ENCODE data around the gene DCST1.
"Not testable (repeated sequence)": the region's sequence is repeated elsewhere in the genome, so short reads cannot be mapped to it uniquely, and the experiment has no call there.

The DCST1 gene, protein sequence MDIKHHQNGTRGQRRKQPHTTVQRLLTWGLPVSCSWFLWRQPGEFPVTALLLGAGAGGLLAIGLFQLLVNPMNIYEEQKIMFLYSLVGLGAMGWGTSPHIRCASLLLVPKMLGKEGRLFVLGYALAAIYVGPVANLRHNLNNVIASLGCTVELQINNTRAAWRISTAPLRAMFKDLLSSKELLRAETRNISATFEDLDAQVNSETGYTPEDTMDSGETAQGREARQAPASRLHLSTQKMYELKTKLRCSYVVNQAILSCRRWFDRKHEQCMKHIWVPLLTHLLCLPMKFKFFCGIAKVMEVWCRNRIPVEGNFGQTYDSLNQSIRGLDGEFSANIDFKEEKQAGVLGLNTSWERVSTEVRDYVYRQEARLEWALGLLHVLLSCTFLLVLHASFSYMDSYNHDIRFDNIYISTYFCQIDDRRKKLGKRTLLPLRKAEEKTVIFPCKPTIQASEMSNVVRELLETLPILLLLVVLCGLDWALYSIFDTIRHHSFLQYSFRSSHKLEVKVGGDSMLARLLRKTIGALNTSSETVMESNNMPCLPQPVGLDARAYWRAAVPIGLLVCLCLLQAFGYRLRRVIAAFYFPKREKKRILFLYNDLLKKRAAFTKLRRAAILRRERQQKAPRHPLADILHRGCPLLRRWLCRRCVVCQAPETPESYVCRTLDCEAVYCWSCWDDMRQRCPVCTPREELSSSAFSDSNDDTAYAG

DNA sequence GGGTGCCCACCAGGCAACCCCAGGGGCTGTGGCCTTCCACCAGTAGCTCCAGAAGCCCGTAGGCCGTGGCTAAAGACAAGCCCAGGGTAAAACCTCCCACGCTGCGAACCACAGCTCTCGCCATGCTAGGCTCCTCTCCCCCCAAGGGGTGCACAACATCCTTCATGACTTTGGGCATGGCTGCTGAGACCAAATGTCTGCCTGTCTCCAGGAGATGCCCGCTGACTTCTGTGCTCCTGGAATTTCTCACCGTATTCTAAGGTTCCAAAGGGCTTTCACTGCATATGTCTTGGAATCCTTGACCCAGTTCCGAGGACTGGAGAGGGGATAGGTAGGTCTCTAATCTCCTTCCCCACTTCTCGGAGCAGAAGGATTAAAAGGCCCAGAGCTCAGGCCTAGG, at the start of gene DCST1, which contains the start of gene DCST2:
Gene DCST1 (plus strand): TSS at position 301 of the 400 bp plus-strand sequence. CDS start 213 bp downstream, outside the sequence.
Gene DCST2 (minus strand): TSS at position 258 of the 400 bp plus-strand sequence. CDS start 80 bp downstream, at position 178.
- no peak for DNase-seq (ENCODE audit: low read depth in 1 of 2, low spot score in 1 of 2)

DNA sequence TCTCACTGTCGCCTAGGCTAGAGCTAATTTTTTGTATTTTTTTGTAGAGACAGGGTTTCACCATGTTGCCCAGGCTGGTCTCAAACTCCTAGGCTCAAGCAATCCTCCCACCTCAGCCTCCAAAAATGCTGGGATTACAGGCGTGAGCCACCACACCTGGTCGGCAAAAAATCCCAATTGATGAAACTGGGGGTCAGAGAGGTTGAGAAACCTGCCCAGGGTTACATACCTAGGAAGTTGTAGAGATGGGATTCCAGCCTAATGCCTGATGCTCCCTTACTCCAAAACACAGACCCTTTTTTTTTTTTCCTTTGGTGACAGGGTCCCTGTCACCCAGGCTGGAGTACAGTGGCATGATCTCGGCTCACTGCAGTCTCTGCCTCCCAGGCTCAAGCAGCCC, 46.9 kb upstream of the DCST1 start:
- not testable (repeated sequence) for DNase-seq (ENCODE audit: low read depth in 1 of 2, low spot score in 1 of 2)

DNA sequence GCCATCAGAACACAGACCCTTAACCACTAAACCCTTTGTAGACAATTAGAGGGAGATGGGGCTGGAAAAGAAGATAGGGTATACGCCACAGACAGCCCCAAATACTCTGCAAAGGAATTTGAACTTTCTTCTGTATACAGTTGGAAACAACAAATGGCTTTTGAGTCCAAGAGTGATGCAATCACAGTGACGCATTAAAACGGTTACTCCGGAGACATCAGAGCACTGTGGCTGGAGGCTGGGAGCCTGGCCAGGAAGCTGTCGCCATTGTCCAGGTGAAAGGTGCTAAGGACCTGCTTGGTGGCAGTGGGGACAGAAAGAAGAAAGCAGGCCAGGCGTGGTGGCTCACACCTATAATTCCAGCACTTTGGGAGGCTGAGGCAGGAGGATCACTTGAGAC, 46.3 kb upstream of the DCST1 start:
- no peak for DNase-seq (ENCODE audit: low read depth in 1 of 2, low spot score in 1 of 2)

DNA sequence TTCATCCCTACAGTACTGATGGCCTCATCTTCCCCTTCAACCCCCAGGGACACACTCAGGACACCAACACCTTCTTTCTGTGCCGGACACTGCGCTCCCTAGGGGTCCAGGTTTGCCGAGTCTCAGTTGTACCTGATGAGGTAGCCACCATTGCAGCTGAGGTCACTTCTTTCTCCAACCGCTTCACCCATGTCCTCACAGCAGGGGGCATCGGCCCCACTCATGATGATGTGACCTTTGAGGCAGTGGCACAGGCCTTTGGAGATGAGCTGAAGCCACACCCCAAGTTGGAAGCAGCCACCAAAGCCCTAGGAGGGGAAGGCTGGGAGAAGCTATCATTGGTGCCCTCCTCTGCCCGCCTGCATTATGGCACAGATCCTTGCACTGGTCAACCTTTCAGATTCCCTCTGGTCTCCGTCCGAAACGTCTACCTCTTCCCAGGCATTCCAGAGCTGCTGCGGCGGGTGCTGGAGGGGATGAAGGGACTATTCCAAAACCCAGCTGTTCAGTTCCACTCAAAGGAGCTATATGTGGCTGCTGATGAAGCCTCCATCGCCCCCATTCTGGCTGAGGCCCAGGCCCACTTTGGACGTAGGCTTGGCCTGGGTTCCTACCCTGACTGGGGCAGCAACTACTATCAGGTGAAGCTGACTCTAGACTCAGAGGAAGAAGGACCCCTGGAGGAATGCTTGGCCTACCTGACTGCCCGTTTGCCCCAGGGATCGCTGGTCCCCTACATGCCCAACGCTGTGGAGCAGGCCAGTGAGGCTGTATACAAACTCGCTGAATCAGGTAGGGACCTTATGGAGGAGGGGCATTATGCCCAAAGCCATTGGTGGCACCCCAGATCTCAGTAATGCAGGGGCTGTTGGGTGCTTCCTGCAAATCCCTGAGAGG, 45.3 kb upstream of the DCST1 start:
- DNase-seq (ENCODE audit: low read depth in 1 of 2, low spot score in 1 of 2) = no peak

DNA sequence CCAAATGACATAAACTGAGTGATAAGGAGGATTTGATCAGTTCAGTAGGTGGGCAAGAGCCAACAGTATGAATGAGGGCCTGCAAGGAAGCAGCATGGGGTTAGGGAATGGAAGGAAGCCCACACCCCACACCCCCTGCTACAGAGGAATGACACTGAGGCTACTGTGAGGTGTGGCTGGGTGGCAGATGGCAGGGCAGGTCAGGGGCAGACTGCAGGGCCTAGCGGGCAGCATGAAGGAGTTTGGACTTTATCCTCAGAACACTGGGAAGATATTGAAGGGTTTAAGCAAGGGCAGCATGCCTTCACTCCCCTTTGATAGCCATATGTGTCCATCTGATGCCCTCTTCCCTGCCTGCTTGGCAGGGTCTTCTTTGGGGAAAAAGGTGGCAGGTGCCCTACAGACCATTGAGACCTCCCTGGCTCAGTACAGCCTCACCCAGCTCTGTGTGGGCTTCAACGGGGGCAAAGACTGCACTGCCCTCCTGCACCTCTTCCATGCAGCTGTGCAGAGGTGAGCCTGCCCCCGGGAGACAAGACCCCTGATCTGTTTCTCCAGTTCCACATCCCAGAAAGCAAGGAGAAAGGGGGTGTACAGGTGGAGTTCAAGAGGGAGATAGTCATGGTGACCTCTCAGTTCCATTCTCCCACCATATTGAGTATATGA, 44.3 kb upstream of the DCST1 start:
- DNase-seq (ENCODE audit: low read depth in 1 of 2, low spot score in 1 of 2) = no peak

DNA sequence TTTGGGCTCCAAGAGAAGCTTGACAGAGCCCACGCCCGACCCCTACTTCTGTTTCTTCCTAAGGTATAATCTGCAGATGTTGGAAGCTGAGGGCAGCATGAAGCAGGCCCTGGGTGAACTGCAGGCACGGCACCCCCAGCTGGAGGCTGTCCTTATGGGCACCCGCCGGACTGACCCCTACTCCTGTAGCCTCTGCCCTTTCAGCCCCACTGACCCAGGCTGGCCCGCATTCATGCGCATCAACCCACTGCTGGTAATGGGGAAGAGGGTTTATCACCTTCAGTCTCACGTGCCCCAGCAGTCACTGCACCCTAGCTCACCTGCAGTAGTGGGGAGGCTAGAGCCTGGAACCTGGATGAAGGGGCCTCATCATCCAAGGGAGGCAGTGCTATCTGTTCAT, 43.3 kb upstream of the DCST1 start:
- no peak for DNase-seq (ENCODE audit: low read depth in 1 of 2, low spot score in 1 of 2)

DNA sequence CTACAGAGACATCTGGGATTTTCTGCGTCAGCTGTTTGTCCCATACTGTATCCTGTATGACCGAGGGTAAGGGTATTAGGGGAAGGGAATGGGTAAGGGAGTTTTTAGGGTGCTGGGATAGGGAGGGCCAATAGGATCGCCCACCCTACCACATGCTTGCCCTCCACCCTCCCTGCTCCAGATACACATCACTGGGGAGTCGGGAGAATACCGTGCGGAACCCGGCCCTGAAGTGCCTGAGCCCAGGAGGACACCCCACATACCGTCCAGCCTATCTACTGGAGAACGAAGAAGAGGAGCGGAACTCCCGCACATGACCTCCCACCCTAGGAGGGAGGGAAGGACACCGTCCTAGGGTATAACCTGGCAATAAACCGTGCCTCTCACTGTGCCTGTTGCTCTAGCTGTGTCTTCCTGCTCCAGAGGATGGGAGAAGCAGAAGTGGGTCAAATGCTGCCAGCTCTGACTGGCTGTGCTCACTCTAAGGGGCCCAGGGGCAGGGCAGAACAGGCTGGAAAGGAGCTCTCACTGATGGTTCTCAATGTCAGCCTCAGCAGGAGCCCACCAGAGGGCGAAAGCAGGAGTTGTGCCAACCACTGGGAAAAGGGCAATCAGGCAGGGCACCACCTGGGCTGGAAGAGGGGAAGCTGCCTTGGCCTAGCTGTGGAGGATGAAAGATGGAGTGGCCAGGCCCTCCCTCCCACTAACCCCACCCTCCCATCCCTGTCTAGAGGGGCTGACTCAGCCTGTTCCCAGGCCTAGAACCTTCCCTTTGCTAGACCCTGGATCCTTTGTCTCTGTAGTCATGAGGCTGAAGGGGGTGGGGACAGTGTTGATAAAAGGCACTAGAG, 40.7 kb upstream of the DCST1 start:
- DNase-seq (ENCODE audit: low read depth in 1 of 2, low spot score in 1 of 2) = no peak

DNA sequence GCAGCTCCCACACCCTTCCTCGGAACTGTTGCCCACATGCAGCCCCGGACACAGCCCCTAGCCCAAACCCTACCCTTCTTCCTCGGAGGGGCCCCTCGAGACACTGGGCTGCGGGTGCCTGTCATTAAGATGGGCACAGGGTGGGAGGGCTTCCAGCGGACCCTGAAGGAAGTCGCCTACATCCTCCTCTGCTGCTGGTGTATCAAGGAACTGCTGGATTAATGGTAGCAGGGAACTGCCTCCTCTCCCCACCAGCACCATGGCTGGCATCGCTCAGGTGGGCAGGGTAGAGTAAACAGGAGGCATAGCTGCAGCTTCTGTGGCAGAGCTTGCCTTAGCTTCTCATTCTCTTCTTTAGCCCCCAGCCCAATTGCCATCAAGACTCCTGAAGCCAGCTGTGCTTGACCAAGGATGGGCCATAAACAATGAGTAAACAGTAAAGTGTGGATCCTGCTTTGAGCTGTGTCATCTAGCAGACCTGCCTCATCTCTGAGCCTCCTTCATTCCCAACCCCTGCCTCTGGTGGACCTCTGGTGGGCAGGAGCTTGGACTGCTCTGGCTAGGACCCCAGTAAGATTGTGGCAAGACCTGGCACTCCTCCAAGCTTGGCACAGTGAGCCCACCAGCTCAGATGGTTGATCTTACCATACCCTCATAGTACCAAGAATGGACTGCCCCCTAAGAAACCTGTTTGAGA, 39.9 kb upstream of the DCST1 start, which contains the start of gene LENEP:
Gene LENEP (plus strand): TSS at position 15 of the 697 bp plus-strand sequence. CDS start 22 bp downstream, at position 37.
- no peak for DNase-seq (ENCODE audit: low read depth in 1 of 2, low spot score in 1 of 2)

DNA sequence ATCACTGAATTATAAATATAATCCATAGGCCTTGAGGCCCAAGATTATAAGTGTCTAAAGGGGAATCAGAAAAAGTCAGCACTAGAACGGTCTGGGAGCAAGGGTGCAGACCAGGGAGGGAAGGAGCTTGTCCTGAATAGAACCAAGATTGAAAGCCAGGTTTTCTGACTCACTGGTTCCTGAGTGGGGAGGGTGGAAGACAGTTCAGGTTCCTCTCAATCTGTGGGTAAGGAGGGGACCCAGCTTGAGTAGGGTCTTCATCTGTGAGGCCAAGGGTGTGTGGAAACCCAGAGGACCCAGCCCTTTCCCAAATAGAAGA, 39.4 kb upstream of the DCST1 start:
- no peak for DNase-seq (ENCODE audit: low read depth in 1 of 2, low spot score in 1 of 2)

DNA sequence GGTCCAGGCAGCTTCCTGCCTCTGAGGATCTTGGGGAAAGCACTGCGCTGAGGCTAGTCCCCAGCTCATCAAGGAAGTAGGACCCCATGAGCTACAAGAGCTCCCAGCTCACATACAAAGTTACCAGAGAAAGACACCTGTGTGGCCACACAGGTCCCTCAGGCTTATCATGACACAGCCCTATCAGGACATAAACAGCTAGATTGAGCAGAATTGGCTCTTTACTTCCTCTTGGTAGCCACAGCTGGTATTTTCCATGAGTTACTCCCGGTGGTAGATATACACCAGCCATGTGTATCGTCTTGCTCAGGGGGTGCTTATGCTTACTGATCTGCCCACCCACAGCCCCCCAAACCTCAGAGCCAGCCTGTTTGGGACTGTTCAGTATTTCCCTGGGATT, 39.0 kb upstream of the DCST1 start:
- DNase-seq (ENCODE audit: low read depth in 1 of 2, low spot score in 1 of 2) = no peak

DNA sequence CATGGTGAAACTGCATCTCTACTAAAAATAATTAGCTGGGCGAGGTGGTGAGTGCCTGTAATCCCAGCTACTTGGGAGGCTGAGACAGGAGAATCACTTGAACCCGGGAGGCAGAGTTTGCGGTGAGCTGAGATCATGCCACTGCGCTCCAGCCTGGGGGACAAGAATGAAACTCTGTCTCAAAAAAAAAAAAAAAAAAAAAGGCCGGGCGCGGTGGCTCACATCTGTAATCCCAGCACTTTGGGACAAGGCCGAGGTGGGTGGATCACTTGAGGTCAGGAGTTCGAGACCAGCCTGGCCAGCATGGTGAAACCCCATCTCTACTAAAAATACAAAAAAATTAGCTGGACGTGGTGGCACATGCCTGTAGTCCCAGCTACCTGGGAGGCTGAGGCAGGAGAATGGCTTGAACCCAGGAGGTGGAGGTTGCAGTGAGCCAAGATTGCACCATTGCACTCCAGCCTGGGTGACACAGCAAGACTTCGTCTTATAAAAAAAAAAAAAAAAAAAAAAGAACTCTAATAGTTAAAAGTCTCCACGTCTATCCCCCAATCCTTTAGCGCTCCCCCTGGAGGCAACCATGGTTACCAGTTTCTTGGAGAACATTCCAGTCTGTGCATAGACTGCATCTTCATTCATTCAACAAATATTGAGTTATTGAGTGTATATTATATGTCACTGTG, 38.2 kb upstream of the DCST1 start:
- not testable (repeated sequence) for DNase-seq (ENCODE audit: low read depth in 1 of 2, low spot score in 1 of 2)

DNA sequence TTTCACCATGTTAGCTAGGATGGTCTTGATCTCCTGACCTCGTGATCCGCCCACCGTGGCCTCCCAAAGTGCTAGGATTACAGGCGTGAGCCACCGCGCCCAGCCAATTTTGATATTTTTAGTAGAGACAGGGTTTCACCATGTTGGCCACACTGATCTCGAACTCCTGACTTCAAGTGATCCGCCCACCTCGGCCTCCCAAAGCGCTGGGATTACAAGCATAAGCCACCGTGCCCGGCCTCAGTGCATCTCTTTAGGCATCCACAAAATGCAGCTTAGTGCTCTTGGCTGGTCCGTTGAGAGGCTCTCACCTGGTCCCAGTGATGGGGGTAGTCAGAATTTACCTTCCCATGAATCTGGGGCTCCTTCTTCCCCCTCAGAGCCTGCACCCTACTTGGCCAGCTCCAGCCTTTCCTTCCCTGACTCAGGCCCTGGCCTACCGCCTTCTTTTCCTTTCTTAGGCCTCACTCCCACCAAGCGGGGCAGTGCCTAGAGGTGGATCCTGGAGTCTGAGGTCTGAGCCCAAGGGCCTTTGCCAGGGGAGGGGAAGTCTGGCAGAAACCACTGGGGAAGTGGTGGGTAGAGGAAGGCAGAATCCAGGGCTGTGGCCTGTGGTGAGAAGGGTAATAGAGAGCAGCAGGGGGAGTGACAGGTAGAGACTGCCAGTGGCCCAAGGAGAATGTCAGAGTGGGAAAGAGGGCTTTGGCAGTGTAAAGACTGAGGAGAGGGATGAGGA, 36.5 kb upstream of the DCST1 start:
- DNase-seq (ENCODE audit: low read depth in 1 of 2, low spot score in 1 of 2) = no peak

DNA sequence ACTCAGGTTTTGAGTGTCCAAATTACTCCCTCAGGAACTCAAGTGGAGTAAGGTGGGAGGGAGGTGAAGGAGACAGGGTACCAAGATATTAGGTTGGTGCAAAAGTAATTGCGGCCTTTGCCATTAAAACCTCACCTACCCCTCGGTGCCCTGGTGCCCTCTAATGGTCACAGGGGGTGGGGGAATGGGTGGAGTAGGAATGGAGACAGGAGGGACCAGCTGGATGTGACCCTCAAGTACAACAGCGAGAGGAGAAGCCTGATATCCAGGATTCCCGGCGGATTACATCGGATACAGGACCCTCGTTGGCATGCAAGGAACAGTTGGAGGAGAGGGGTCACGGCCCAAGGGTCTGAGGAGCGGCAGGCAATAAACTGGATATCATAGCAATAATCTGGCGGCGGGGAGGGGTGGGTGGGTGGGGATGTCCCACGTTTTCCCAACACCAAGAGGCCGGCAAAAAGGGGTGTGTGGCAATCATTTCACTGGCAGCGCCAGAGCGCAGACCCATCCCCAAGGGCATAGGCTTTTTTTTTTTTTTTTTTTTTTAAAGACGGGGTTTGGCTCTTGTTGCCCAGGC, 35.3 kb upstream of the DCST1 start:
- DNase-seq (ENCODE audit: low read depth in 1 of 2, low spot score in 1 of 2) = no peak

DNA sequence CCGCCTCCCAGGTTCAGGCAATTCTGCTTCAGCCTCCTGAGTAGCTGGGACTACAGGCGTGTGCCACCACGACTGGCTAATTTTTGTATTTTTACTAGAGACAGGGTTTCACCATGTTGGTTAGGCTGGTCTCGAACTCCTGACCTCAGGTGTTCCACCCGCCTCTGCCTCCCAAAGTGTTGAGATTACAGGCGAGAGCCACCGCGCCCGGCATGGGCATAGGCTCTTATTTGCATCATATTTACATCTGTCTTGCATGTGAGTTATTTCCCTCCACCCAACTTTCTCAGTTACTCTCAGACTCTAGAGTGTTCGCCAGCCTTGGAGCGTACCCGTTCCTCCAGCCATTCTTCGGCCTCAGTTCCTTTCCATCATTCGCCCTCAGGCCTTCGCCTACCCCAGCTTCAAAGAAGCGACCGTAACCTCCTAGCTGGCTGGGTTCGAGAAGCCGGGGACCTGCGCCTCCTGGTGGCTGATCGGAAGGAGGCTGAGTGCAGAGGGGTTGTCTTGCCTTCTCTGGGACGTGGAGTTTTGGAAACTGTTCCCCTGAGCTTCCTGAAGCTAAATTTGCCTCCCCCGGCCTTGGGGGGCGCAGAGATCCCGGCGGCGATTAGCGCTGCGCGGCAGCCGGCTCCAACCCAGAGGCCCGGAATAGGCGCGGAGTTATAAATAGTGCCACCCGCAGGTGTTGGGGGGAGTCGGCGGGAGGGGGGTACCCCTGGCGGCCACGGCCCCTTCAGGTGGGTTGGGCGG, 34.6 kb upstream of the DCST1 start:
- DNase-seq (ENCODE audit: low read depth in 1 of 2, low spot score in 1 of 2) = peak; percentile 47 to 71

DNA sequence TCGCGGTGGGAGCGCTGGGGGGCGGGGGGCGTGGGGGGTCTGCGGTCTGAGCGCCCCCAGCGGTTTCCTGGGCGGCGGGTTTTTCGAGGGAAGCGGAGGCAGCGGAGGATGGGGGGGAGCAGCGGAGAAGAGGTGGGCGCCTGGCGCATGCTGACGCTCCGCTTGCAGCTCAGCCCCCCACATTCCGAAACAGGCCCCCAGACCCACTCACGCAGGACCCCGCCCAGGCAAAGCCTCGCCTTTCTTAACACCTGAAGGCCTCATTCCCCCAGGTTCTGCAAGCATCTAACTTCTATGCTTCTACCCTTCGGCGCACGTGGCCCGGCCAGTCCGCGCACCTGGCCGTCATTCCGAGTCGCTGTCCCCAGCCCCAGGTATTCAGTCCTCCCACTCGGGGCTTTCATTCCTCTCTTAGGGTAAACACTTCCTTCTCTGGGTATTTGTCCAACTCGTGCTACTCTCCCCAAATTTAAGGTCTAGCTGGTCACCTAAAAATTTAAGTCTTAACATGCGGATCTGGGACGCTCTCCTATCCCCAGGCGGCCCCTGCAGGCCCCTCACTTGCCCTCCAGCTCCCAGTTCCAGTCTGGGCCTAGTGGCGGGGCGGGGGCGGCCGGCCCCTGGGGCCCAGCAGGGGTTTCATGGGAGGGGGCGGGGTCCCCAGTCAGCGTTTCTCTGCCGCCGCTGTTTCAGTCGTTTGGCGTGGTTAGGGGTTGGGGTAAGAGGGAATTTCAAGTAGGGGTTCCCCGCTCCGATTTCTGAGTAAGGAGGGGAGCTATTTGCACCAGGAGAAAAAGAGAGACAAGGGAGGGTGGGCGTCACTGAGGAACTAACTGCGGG, 33.8 kb upstream of the DCST1 start:
- peak in 1 of 2 donors; percentile 61 for DNase-seq (ENCODE audit: low read depth in 1 of 2, low spot score in 1 of 2)

DNA sequence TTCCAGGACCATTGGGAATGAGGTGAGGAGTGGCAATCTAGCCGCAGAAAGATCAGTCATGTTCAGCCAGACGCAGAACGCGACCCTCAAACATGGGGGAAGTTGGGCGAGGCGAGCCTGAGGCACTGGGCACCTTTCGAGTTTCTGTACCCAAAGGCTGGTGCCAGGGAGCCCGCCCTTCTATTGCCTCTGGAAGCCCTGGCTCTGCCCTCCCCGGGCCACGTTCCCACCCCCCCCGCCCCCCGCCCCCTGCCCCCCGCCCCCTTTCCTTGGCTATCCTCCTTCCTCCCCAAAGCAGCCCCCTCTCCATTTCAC, 33.3 kb upstream of the DCST1 start:
- DNase-seq (ENCODE audit: low read depth in 1 of 2, low spot score in 1 of 2) = no peak
